Nephron progenitor cell (in vitro differentiated cells): ENCODE data around the gene DYNC1I1.

ENCODE experiments used
- DNase-seq: peaks from one replicate; pipeline ENCODE4 v3.0.0; 2021
- H3K27ac Mint-ChIP-seq: 2 replicates; pipeline ENCODE4 v1.8.0; 2021; ENCODE audit warnings: mild to moderate bottlenecking, moderate library complexity, mixed read lengths
- H3K27me3 Mint-ChIP-seq: 2 replicates; pipeline ENCODE4 v1.8.0; 2021; ENCODE audit warnings: mild to moderate bottlenecking, low read depth, mixed read lengths; ENCODE audit not compliant: poor library complexity
- H3K36me3 Mint-ChIP-seq: 2 replicates; pipeline ENCODE4 v1.8.0; 2021; ENCODE audit warnings: low read depth, mixed read lengths
- H3K4me1 Mint-ChIP-seq: 2 replicates; pipeline ENCODE4 v1.8.0; 2021; ENCODE audit warnings: mixed read lengths
- H3K4me3 Mint-ChIP-seq: 2 replicates; pipeline ENCODE4 v1.8.0; 2021; ENCODE audit warnings: mild to moderate bottlenecking, moderate library complexity, mixed read lengths
- H3K9me3 Mint-ChIP-seq: 2 replicates; pipeline ENCODE4 v1.8.0; 2021; ENCODE audit warnings: mild to moderate bottlenecking, moderate library complexity, mixed read lengths
- TF ChIP-seq, protein P1 (sequence below): fragments of 200-600 bp; sonication (generic); IDR thresholded peaks from 2 replicates; pipeline ENCODE4 v1.5.0; 2021; ENCODE audit warnings: antibody characterized with exemption

The DYNC1I1 gene

GRCh38 chr7:96041171-96041570 lies 268.8 kb downstream of the DYNC1I1 start:
- Mint-ChIP-seq H3K4me3 (no peak overlapping the region), H3K27ac (no peak overlapping the region), H3K9me3 (no peaks in the 10 kb centered on the region), H3K36me3 (no peaks in the 10 kb centered on the region), H3K27me3 (peaks cover 3% of the 10 kb centered on the region), H3K4me1 (no peaks in the 10 kb centered on the region)
- no peak for DNase-seq
- TF ChIP-seq, protein P1, sequence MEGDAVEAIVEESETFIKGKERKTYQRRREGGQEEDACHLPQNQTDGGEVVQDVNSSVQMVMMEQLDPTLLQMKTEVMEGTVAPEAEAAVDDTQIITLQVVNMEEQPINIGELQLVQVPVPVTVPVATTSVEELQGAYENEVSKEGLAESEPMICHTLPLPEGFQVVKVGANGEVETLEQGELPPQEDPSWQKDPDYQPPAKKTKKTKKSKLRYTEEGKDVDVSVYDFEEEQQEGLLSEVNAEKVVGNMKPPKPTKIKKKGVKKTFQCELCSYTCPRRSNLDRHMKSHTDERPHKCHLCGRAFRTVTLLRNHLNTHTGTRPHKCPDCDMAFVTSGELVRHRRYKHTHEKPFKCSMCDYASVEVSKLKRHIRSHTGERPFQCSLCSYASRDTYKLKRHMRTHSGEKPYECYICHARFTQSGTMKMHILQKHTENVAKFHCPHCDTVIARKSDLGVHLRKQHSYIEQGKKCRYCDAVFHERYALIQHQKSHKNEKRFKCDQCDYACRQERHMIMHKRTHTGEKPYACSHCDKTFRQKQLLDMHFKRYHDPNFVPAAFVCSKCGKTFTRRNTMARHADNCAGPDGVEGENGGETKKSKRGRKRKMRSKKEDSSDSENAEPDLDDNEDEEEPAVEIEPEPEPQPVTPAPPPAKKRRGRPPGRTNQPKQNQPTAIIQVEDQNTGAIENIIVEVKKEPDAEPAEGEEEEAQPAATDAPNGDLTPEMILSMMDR, result no peak

GRCh38 chr7:96045181-96045580 lies 272.8 kb downstream of the DYNC1I1 start:
- H3K36me3 Mint-ChIP-seq, result no peaks in the 10 kb centered on the region
- H3K4me3 Mint-ChIP-seq, result no peak overlapping the region

DNA sequence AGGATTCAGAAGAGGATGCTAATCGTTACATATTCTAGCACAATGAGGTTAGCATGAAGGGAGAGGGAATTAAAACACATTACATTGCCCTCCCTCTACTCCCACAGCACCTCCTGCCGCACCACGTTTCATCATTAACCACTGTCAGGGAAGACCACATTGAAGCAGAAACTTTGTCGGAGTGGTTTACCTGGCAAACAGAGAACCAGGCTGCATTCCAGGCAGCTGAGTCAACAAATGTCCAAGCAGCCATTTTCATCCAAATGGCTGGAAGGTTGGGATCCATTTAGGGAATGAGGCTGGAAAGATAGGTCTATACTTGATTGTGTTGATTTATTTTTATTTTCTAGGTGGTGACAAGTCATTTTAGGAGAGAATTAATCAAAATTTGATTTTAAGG lies 273.6 kb downstream of the DYNC1I1 start:
- H3K27me3 Mint-ChIP-seq, result no peaks in the 10 kb centered on the region
- DNase-seq, result no peak

More at GRCh38 chr7:96045181-96045580, 272.8 kb downstream of the DYNC1I1 start:
- no peaks in the 10 kb centered on the region for H3K27me3 Mint-ChIP-seq
- H3K4me1 Mint-ChIP-seq, result no peaks in the 10 kb centered on the region
- no peak for DNase-seq
- no peaks in the 10 kb centered on the region for H3K9me3 Mint-ChIP-seq
- TF ChIP-seq, protein P1, result no peak
- no peak overlapping the region for H3K27ac Mint-ChIP-seq

GRCh38 chr7:96052289-96052688 lies 279.9 kb downstream of the DYNC1I1 start:
- Mint-ChIP-seq H3K27ac (no peak overlapping the region), H3K4me1 (no peaks in the 10 kb centered on the region), H3K4me3 (no peak overlapping the region), H3K36me3 (no peaks in the 10 kb centered on the region), H3K9me3 (no peaks in the 10 kb centered on the region), H3K27me3 (peaks cover 4% of the 10 kb centered on the region)
- no peak for DNase-seq
- TF ChIP-seq, protein P1, result no peak

More for the DNA sequence above, 273.6 kb downstream of the DYNC1I1 start:
- TF ChIP-seq, protein P1, result no peak
- no peak overlapping the region for H3K27ac Mint-ChIP-seq
- no peak overlapping the region for H3K4me3 Mint-ChIP-seq
- H3K36me3 Mint-ChIP-seq, result no peaks in the 10 kb centered on the region
- no peaks in the 10 kb centered on the region for H3K4me1 Mint-ChIP-seq
- no peaks in the 10 kb centered on the region for H3K9me3 Mint-ChIP-seq

- no peaks in the 10 kb centered on the region for H3K9me3 Mint-ChIP-seq
- no peak overlapping the region for H3K27ac Mint-ChIP-seq
- TF ChIP-seq, protein P1, result no peak
- no peaks in the 10 kb centered on the region for H3K4me1 Mint-ChIP-seq
- DNase-seq, result no peak
- no peak overlapping the region for H3K4me3 Mint-ChIP-seq
- no peaks in the 10 kb centered on the region for H3K36me3 Mint-ChIP-seq
- peaks cover 4% of the 10 kb centered on the region for H3K27me3 Mint-ChIP-seq
Observed at GRCh38 chr7:96052860-96053470, 280.6 kb downstream of the DYNC1I1 start.

GRCh38 chr7:96055717-96056116 lies 283.4 kb downstream of the DYNC1I1 start:
- Mint-ChIP-seq H3K36me3 (no peaks in the 10 kb centered on the region), H3K27me3 (peaks cover 4% of the 10 kb centered on the region), H3K4me3 (no peak overlapping the region), H3K9me3 (no peaks in the 10 kb centered on the region), H3K27ac (no peak overlapping the region), H3K4me1 (no peaks in the 10 kb centered on the region)
- DNase-seq, result no peak
- TF ChIP-seq, protein P1, result no peak
